ENCODE data around the gene VAT1. TPM values are rescaled to one million over a fixed set of nuclear protein-coding genes. Genes with fewer than 3 reads are reported as not detected.

Gene VAT1
- polyA plus RNA-seq, 1 of the 3 experiments (the other 2 are of a cell fraction), result 170 TPM

- H3K4me2 ChIP-seq, result no peak overlapping the region
- H3K27ac ChIP-seq (ENCODE audit: low read depth in 2 of 2, low read length in 1 of 2), result no peak overlapping the region
- H3K4me3 ChIP-seq (ENCODE audit: low read depth in 2 of 2, low read length in 1 of 2), result no peak overlapping the region
- peaks cover 11% of the 10 kb centered on the region for H3K79me2 ChIP-seq (ENCODE audit: insufficient read depth)
- ChIA-PET POLR2A (interaction anchor here (0.5 to 0.9 kb wide), 2 partner anchors 30 to 134 kb away, joined by 3 to 4 read pairs; no protein-coding TSS in a partner anchor), CTCF (interaction anchor here (0.8 to 1.0 kb wide), 2 partner anchors 10 to 148 kb away, joined by 3 read pairs; no protein-coding TSS in a partner anchor)
- H3K9me3 ChIP-seq, result no peaks in the 10 kb centered on the region
- no peaks in the 10 kb centered on the region for H4K20me1 ChIP-seq (ENCODE audit: insufficient read depth)
- peaks cover 0 to 4% of the 10 kb centered on the region in 2 experiments; a peak in 2 of 4 replicates for H3K4me1 ChIP-seq (ENCODE audit: control insufficient read depth in 1 of 2, insufficient read depth in 2 of 2, low read depth in 1 of 2, low read length in 1 of 2)
- no peaks in the 10 kb centered on the region for H3K36me3 ChIP-seq (replicated peaks in 1 of 2; ENCODE audit: control insufficient read depth in 1 of 2, insufficient read depth in 2 of 2, low read length in 1 of 2)
- H3K9ac ChIP-seq, result no peak overlapping the region
- 88% methylated on average over 1 of the region's 1 CpG for WGBS (ENCODE audit: low lambda C conversion rate)
- TF ChIP-seq CHD2 (IDR thresholded peaks at IDR 0.05; ENCODE audit: low read length, partially characterized antibody), result no peak
- peaks cover 19% of the 10 kb centered on the region for H3F3A ChIP-seq (replicated peaks; ENCODE audit: insufficient read depth)
- no peaks in the 10 kb centered on the region for H3K9me2 ChIP-seq
- no peaks in the 10 kb centered on the region for H3K27me3 ChIP-seq (ENCODE audit: insufficient read depth)
- DNase-seq, result no peak
- H2AFZ ChIP-seq (ENCODE audit: low read depth), result no peak overlapping the region
These were observed 54.3 kb downstream of the VAT1 start for GRCh38 chr17:42967925-42968324.

Other genes starting within 250 kb of the VAT1 start
- gene VPS25, start 248.9 kb downstream of the VAT1 start, polyA plus RNA-seq (2012; rRNA removed), result 127 and 158 TPM in 2 replicates
- gene WNK4, start 241.8 kb downstream of the VAT1 start, polyA plus RNA-seq (2012; rRNA removed), result 8.7 and 12.5 TPM in 2 replicates
- gene COA3, start 223.7 kb downstream of the VAT1 start, polyA plus RNA-seq (2012; rRNA removed), result 90.5 and 103 TPM in 2 replicates
- gene CNTD1, start 223.5 kb downstream of the VAT1 start, polyA plus RNA-seq (2012; rRNA removed), result 0.26 TPM in 1 of 2 replicates, not detected in the other
- 78.0 and 97.4 TPM in 2 replicates for gene BECN1, start 198.1 kb downstream of the VAT1 start, polyA plus RNA-seq (2012; rRNA removed)
- 139 and 152 TPM in 2 replicates for gene PSME3, start 189.0 kb downstream of the VAT1 start, polyA plus RNA-seq (2012; rRNA removed)
- gene AOC2, start 177.8 kb downstream of the VAT1 start, polyA plus RNA-seq (2012; rRNA removed), result 0.24 and 0.33 TPM in 2 replicates
- 0.03 and 0.08 TPM in 2 replicates for gene AOC3, start 171.2 kb downstream of the VAT1 start, polyA plus RNA-seq (2012; rRNA removed)
- gene G6PC1, start 121.6 kb downstream of the VAT1 start, polyA plus RNA-seq (2012; rRNA removed), result not detected in 2 replicates
- gene AARSD1, start 57.9 kb downstream of the VAT1 start, polyA plus RNA-seq (2012; rRNA removed), result 52.0 and 59.4 TPM in 2 replicates
- gene PTGES3L, start 42.3 kb downstream of the VAT1 start, polyA plus RNA-seq (2012; rRNA removed), result 1.4 and 1.7 TPM in 2 replicates
- gene RUNDC1, start 41.8 kb downstream of the VAT1 start, polyA plus RNA-seq (2012; rRNA removed), result 9.0 and 9.5 TPM in 2 replicates
- gene RPL27, start 24.0 kb downstream of the VAT1 start, polyA plus RNA-seq (2012; rRNA removed), result 4,890 and 6,383 TPM in 2 replicates
- gene IFI35, start 15.6 kb downstream of the VAT1 start, polyA plus RNA-seq (2012; rRNA removed), result 15.7 and 17.6 TPM in 2 replicates
- 8.9 and 10.5 TPM in 2 replicates for gene RND2, start 2.8 kb upstream of the VAT1 start, polyA plus RNA-seq (2012; rRNA removed)
- 11.2 and 12.5 TPM in 2 replicates for gene BRCA1, start 103.0 kb upstream of the VAT1 start, polyA plus RNA-seq (2012; rRNA removed)
- 41.4 and 62.5 TPM in 2 replicates for gene NBR1, start 148.8 kb upstream of the VAT1 start, polyA plus RNA-seq (2012; rRNA removed)
- 0.03 and 0.12 TPM in 2 replicates for gene TMEM106A, start 189.5 kb upstream of the VAT1 start, polyA plus RNA-seq (2012; rRNA removed)
- not detected in 2 replicates for gene CCDC200, start 206.2 kb upstream of the VAT1 start, polyA plus RNA-seq (2012; rRNA removed)
- not detected in 2 replicates for gene RNU2-1, start 211.6 kb upstream of the VAT1 start, polyA plus RNA-seq (2012; rRNA removed)

Measured in SK-N-SH (cell line).